ENCODE measurements around the gene CYTH1. TPM values are rescaled to one million over a fixed set of nuclear protein-coding genes. Genes with fewer than 3 reads are reported as not detected.

Gene CYTH1
- total RNA-seq, 1 experiment from 2014 or later: 40.3 TPM

DNA sequence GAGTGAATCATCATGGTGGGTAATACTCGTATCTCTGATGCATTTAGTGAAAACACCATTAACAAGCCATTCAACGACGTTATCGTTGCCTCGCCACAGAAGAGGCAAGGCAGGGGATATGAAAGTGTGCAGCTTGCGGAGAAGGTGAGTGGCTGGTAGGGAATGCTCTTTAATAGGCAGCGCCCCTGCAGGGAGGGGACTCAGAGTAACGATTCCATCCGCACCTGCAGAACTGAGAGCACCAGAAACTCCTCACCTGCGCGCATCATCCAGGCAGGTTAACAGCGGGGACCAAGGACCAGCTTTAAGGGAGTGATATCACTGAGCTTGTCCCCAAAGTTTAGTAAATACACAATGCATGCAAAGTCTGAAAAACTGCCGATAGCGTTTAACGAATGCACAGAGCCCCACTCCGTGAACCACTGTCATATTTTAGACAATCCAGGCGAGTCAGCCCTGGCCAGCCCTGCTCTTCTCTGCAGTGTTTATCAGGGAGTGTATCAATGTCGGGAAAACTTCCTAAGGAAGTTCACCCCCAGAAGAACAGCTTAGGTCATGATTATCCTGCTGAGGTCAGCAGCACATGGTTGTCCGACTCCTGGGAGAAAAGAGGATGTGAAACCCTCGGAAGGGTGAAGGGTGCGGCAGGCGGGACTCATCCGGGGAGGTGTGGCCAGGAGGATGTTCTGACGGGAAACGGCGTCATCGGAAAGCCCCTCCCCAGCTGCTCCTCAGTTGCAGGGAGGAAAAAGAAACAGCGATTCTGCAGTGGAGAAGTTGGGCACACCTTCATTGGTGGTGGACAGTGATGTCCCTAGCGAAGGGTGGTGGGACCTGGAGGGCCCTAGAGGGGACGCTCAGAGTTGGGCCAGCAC is 136.4 kb downstream of the CYTH1 start:
- Histone ChIP-seq H3K27ac (no peak overlapping the region), H3F3A (ENCODE audit: insufficient read depth, low read depth) (no peaks in the 10 kb centered on the region), H3K27me3 (ENCODE audit: insufficient read depth, low read depth) (no peaks in the 10 kb centered on the region), H3K4me2 (no peak overlapping the region), H3K4me3 (no peak overlapping the region), H3K9me2 (ENCODE audit: insufficient read depth) (no peaks in the 10 kb centered on the region), H3K79me2 (ENCODE audit: low read depth) (no peaks in the 10 kb centered on the region), H3K4me1 (replicated peaks; ENCODE audit: insufficient read depth) (no peaks in the 10 kb centered on the region), H4K20me1 (ENCODE audit: insufficient read depth) (no peaks in the 10 kb centered on the region), H2AFZ (no peak overlapping the region), H3K36me3 (ENCODE audit: low read depth) (no peaks in the 10 kb centered on the region), H3K9me3 (ENCODE audit: insufficient read depth, low read depth) (no peaks in the 10 kb centered on the region)
- intact Hi-C loops (cut with micrococcal nuclease; ENCODE audit: unreplicated experiment): no loop called here
- no peak for TF ChIP-seq EZH2 (IDR thresholded peaks at IDR 0.05; ENCODE audit: low read depth)
- TF ChIP-seq, protein P1, sequence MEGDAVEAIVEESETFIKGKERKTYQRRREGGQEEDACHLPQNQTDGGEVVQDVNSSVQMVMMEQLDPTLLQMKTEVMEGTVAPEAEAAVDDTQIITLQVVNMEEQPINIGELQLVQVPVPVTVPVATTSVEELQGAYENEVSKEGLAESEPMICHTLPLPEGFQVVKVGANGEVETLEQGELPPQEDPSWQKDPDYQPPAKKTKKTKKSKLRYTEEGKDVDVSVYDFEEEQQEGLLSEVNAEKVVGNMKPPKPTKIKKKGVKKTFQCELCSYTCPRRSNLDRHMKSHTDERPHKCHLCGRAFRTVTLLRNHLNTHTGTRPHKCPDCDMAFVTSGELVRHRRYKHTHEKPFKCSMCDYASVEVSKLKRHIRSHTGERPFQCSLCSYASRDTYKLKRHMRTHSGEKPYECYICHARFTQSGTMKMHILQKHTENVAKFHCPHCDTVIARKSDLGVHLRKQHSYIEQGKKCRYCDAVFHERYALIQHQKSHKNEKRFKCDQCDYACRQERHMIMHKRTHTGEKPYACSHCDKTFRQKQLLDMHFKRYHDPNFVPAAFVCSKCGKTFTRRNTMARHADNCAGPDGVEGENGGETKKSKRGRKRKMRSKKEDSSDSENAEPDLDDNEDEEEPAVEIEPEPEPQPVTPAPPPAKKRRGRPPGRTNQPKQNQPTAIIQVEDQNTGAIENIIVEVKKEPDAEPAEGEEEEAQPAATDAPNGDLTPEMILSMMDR (conservative IDR thresholded peaks at IDR 0.05): no peak
- no TSS peak for BruUV-seq (replicated peaks)
- ChIA-PET POLR2A (ENCODE audit: unreplicated experiment) (interaction anchor here (0.7 kb wide), 1 partner anchor 329 kb away, joined by 3 read pairs; no protein-coding TSS in a partner anchor), CTCF (no interaction called here)
- peak in 1 of 2 experiments; percentile 19 for DNase-seq

GRCh38 chr17:78644931-78645351 is 137.1 kb downstream of the CYTH1 start:
- no TSS peak for BruUV-seq (replicated peaks)
- no peak overlapping the region for H3K4me3 ChIP-seq
- no peaks in the 10 kb centered on the region for H4K20me1 ChIP-seq (ENCODE audit: insufficient read depth)
- no peaks in the 10 kb centered on the region for H3K4me1 ChIP-seq (replicated peaks; ENCODE audit: insufficient read depth)
- H3F3A ChIP-seq (ENCODE audit: insufficient read depth, low read depth): no peaks in the 10 kb centered on the region
- ChIA-PET POLR2A (ENCODE audit: unreplicated experiment) (no interaction called here), CTCF (no interaction called here)
- no peaks in the 10 kb centered on the region for H3K9me2 ChIP-seq (ENCODE audit: insufficient read depth)
- H3K4me2 ChIP-seq: no peak overlapping the region
- TF ChIP-seq EZH2 (IDR thresholded peaks at IDR 0.05; ENCODE audit: low read depth): no peak
- TF ChIP-seq, protein P1 (conservative IDR thresholded peaks at IDR 0.05): no peak
- intact Hi-C loops (cut with micrococcal nuclease; ENCODE audit: unreplicated experiment): no loop called here
- no peak overlapping the region for H3K27ac ChIP-seq
- no peaks in the 10 kb centered on the region for H3K36me3 ChIP-seq (ENCODE audit: low read depth)
- H2AFZ ChIP-seq: no peak overlapping the region
- no peaks in the 10 kb centered on the region for H3K9me3 ChIP-seq (ENCODE audit: insufficient read depth, low read depth)
- DNase-seq: no peak
- no peaks in the 10 kb centered on the region for H3K27me3 ChIP-seq (ENCODE audit: insufficient read depth, low read depth)
- no peaks in the 10 kb centered on the region for H3K79me2 ChIP-seq (ENCODE audit: low read depth)

DNA sequence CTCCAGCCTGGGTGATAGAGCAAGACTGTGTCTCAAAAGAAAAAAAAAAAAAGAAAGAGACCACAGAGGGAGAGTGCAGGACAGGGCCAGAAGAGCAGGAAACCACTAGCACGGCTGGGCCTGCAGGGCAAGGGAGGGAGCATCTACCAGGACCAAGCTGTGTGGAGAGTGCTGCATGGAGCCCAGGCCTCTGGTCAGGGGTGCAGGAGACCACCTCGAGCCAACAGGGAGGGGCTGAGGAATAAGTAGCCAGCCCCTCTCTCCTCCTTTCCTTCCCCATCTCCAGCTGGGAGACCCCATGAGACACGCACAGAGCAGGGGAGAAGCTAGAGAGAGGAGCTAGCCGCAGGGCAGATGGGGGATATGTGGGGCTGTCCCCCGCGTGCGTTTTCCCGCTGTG is 137.8 kb downstream of the CYTH1 start:
- no TSS peak for BruUV-seq (replicated peaks)
- no peaks in the 10 kb centered on the region for H3K27me3 ChIP-seq (ENCODE audit: insufficient read depth, low read depth)
- H3K4me3 ChIP-seq: no peak overlapping the region
- intact Hi-C loops (cut with micrococcal nuclease; ENCODE audit: unreplicated experiment): no loop called here
- no peaks in the 10 kb centered on the region for H4K20me1 ChIP-seq (ENCODE audit: insufficient read depth)
- H3K4me1 ChIP-seq (replicated peaks; ENCODE audit: insufficient read depth): no peaks in the 10 kb centered on the region
- ChIA-PET CTCF (no interaction called here), POLR2A (ENCODE audit: unreplicated experiment) (no interaction called here)
- no peak overlapping the region for H2AFZ ChIP-seq
- no peak overlapping the region for H3K4me2 ChIP-seq
- no peak for DNase-seq
- H3K36me3 ChIP-seq (ENCODE audit: low read depth): no peaks in the 10 kb centered on the region
- no peaks in the 10 kb centered on the region for H3K9me3 ChIP-seq (ENCODE audit: insufficient read depth, low read depth)
- TF ChIP-seq EZH2 (IDR thresholded peaks at IDR 0.05; ENCODE audit: low read depth): no peak
- TF ChIP-seq, protein P1 (conservative IDR thresholded peaks at IDR 0.05): no peak
- H3K79me2 ChIP-seq (ENCODE audit: low read depth): no peaks in the 10 kb centered on the region
- H3F3A ChIP-seq (ENCODE audit: insufficient read depth, low read depth): no peaks in the 10 kb centered on the region
- no peaks in the 10 kb centered on the region for H3K9me2 ChIP-seq (ENCODE audit: insufficient read depth)
- H3K27ac ChIP-seq: no peak overlapping the region
